BJ (cell line): Measurements from ENCODE around the gene RASGRP2. TPM values are rescaled to one million over a fixed set of nuclear protein-coding genes. Genes with fewer than 3 reads are reported as not detected.

Experiments used
- CTCF ChIA-PET: fragments of 350-600 bp; formaldehyde crosslinking; extraction: SDS; loops from one replicate; lab custom pipeline; 2021; ENCODE audit warnings: antibody characterized with exemption, inconsistent platforms; lab: Yijun Ruan, JAX
- POLR2A ChIA-PET: fragments of 300-600 bp; sonication (Branson Sonifier 250); formaldehyde crosslinking; extraction: SDS; loops from one replicate; lab custom pipeline; 2021; ENCODE audit warnings: antibody characterized with exemption; lab: Charles Lee
- DNase-seq: peaks from one replicate; pipeline ENCODE4 v3.0.0-alpha.2; 2011; ENCODE audit warnings: low read depth
- H3K27me3 ChIP-seq: 2 replicates; pipeline ENCODE4 v1.6.0; 2011; ENCODE audit warnings: low read length; ENCODE audit not compliant: control insufficient read depth, insufficient read depth
- H3K36me3 ChIP-seq: 2 replicates; pipeline ENCODE4 v1.5.1; 2011; ENCODE audit warnings: low read length; ENCODE audit not compliant: control insufficient read depth, insufficient read depth
- H3K4me3 ChIP-seq: 2 replicates; pipeline ENCODE4 v1.5.1; 2011; ENCODE audit warnings: low read depth, mild to moderate bottlenecking, control low read depth, low read length
- polyA plus RNA-seq: library from polyadenylated mRNA; depleted of rRNA; stranded (reverse); fragments of >200 nt; gene quantifications from 2 replicates; pipeline ENCODE4 v1.2.3, GENCODE V29; 2011
- TF ChIP-seq, protein P1 (sequence below): IDR thresholded peaks from 2 replicates; pipeline ENCODE4 v1.5.1; 2011; ENCODE audit warnings: low read depth, mild to moderate bottlenecking, control low read depth, inconsistent platforms, low read length, moderate library complexity; ENCODE audit not compliant: insufficient read depth

Gene RASGRP2
- polyA plus RNA-seq, 1 experiment, result 5.3 TPM

DNA sequence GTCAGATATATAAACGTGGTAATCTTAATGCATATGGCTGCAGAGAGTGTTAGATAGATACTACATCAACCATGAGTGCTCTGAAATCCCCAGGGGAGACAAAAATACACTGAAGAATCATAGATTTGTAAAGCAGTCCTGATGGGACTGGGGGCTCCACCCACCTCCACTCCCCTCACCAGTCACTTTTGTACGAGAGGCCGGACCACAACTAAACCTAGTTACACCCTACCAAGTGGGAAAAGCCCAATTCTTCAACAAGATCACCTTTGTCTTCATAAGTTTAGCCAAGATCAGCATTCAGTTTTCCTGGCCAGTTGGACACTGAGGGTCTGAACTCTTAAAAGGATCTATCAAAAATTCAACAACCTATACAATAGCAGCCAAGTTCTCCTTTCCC, 32.9 kb upstream of the RASGRP2 start:
- no peak for DNase-seq
- ChIA-PET CTCF (interaction anchor here (0.5 to 1.3 kb wide), 6 partner anchors 8 to 341 kb away, joined by 3 to 13 read pairs (median 3); partner anchors contain the start of gene ZNHIT2), POLR2A (no interaction called here)
- peak overlapping the region; percentile 55 for H3K4me3 ChIP-seq
- H3K36me3 ChIP-seq, result peaks cover 23% of the 10 kb centered on the region
- H3K27me3 ChIP-seq, result no peaks in the 10 kb centered on the region
- TF ChIP-seq, protein P1, sequence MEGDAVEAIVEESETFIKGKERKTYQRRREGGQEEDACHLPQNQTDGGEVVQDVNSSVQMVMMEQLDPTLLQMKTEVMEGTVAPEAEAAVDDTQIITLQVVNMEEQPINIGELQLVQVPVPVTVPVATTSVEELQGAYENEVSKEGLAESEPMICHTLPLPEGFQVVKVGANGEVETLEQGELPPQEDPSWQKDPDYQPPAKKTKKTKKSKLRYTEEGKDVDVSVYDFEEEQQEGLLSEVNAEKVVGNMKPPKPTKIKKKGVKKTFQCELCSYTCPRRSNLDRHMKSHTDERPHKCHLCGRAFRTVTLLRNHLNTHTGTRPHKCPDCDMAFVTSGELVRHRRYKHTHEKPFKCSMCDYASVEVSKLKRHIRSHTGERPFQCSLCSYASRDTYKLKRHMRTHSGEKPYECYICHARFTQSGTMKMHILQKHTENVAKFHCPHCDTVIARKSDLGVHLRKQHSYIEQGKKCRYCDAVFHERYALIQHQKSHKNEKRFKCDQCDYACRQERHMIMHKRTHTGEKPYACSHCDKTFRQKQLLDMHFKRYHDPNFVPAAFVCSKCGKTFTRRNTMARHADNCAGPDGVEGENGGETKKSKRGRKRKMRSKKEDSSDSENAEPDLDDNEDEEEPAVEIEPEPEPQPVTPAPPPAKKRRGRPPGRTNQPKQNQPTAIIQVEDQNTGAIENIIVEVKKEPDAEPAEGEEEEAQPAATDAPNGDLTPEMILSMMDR, result no peak

DNA sequence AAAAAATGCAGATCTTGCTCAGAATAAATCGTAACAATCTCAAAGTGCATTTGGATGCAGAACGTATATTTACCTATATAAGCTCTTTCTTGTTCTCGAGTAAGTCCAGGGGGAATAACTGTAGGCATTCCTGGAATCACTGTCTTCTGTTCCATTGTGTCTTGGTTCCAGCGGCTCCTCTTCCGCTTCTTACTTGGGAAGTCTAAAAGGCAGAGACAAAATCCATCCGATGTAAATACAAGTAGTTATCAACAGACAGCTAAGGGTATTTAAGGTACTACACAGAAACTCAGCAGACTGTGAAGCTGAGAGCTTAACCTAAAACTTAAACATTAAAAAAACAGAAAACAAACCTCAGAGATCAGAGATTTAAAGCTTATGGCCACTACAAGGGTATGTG, 32.5 kb upstream of the RASGRP2 start:
- POLR2A ChIA-PET, result no interaction called here
- CTCF ChIA-PET, result interaction anchor here (0.5 to 1.3 kb wide), 4 partner anchors 9 to 287 kb away, joined by 3 to 13 read pairs (median 4); no protein-coding TSS in a partner anchor
- TF ChIP-seq, protein P1, result no peak
- peak overlapping the region; percentile 55 for H3K4me3 ChIP-seq
- DNase-seq, result no peak
- no peaks in the 10 kb centered on the region for H3K27me3 ChIP-seq
- H3K36me3 ChIP-seq, result peaks cover 23% of the 10 kb centered on the region

DNA sequence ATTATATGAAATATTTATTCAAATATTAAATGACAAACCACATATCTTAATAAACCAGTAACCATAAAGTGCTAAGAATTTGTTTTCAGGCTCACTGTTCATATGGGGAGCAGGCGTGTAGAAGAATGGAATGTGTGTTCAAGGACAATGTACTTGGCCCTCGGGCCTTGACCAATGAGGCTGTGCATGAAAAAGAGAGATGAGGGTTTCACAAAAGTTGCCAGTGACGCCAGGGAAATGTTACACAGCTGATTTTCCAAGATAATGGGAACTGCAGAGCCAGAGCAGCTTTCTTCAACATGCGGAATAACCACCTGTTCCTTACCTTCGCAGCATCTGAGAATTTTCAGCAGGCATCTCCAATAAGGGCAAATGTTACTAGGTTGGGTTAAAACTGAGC, 30.2 kb upstream of the RASGRP2 start:
- POLR2A ChIA-PET, result no interaction called here
- CTCF ChIA-PET, result interaction anchor here (0.6 to 4.5 kb wide), 2 partner anchors 12 to 123 kb away, joined by 3 to 11 read pairs; no protein-coding TSS in a partner anchor
- no peak for DNase-seq
- H3K4me3 ChIP-seq, result no peak overlapping the region
- peaks cover 39% of the 10 kb centered on the region for H3K36me3 ChIP-seq
- TF ChIP-seq, protein P1, result no peak
- H3K27me3 ChIP-seq, result no peaks in the 10 kb centered on the region

DNA sequence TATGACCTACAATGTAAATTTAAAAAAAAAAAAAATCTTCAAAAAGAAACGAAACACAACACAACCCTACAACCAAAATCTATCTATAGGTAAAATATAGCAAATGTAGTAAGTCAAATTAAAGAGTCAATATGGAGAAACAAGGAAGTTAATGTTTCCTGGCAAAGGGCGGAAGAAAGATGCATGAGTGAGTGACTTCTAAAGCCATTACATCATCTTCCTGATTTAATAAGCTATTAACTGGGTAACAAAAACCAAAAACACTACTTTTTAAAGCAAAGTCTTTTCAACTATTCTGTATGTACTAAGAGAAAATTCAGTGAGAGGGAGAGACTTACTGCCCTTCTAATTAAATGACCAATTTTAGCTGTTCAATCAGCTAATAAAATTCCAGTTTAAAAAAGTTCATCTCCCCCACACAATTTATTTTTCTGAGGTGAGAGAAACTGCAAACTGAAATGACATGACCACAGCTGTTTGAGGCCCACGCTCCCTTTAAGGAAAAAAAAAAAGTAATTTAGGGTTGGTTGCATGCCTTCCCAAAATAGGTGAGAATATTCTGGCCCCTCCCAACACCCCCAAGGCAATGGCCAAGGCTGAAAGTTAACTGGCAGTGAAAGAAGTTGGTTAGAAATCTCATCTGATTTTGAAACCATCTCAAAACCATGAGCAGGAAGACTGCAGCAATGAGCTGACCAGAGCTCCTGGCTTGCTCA, 28.5 kb upstream of the RASGRP2 start:
- CTCF ChIA-PET, result interaction anchor here (1.0 to 4.5 kb wide), 2 partner anchors 10 to 84 kb away, joined by 3 to 11 read pairs; no protein-coding TSS in a partner anchor
- DNase-seq, result no peak

DNA sequence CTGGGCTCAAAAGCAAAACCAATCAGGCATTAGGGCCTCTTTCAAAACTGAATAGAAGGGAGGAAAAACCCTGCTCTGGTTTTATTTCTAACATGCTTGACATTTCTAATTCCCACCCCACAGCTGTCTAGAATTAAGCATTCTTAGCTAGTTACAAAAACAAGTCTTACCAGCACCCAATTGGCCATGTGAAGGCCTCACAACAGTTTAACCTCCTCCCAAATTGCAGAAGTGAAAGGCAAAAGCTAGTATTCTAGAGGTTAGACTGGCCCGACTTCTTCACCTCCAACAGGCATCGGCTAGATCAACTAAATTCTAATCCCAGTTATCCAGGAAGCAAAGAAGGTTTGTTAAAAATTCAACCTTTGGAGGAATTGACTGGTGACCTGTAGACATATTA, 27.9 kb upstream of the RASGRP2 start:
- Histone ChIP-seq H3K27me3 (no peaks in the 10 kb centered on the region), H3K4me3 (no peak overlapping the region), H3K36me3 (peaks cover 60% of the 10 kb centered on the region)
- POLR2A ChIA-PET, result interaction anchor here (0.6 kb wide), 1 partner anchor 11 kb away, joined by 8 read pairs; no protein-coding TSS in a partner anchor
- CTCF ChIA-PET, result interaction anchor here (1.0 to 4.5 kb wide), 2 partner anchors 9 to 83 kb away, joined by 3 to 11 read pairs; no protein-coding TSS in a partner anchor
- TF ChIP-seq, protein P1, result no peak
- no peak for DNase-seq

More for the DNA sequence above, 28.5 kb upstream of the RASGRP2 start:
- TF ChIP-seq, protein P1, result no peak
- POLR2A ChIA-PET, result interaction anchor here (0.6 kb wide), 2 partner anchors 12 kb away, joined by 8 to 9 read pairs; no protein-coding TSS in a partner anchor
- Histone ChIP-seq H3K4me3 (no peak overlapping the region), H3K27me3 (no peaks in the 10 kb centered on the region), H3K36me3 (peaks cover 54% of the 10 kb centered on the region)
